ENCODE results near the gene EEPD1. TPM values are rescaled to one million over a fixed set of nuclear protein-coding genes. Genes with fewer than 3 reads are reported as not detected.
"Not testable (repeated sequence)": the region's sequence is repeated elsewhere in the genome, so short reads cannot be mapped to it uniquely, and the experiment has no call there.

The EEPD1 gene
- total RNA-seq, 1 experiment from 2014 or later, result 28.5 TPM

- no peak for DNase-seq (ENCODE audit: low read depth, low spot score)
- in situ Hi-C loops (cut with HindIII; ENCODE audit: low pct_unique_long_range_greater_than_20kb, low sequenced_read_pairs), result no loop called here
These were observed 66.4 kb downstream of the EEPD1 start for GRCh38 chr7:36219429-36219828.

- in situ Hi-C loops (cut with HindIII; ENCODE audit: low pct_unique_long_range_greater_than_20kb, low sequenced_read_pairs), result no loop called here
- DNase-seq (ENCODE audit: low read depth, low spot score), result no peak
These were observed 70.8 kb downstream of the EEPD1 start for GRCh38 chr7:36223851-36224250.

- DNase-seq (ENCODE audit: low read depth, low spot score), result no peak
- in situ Hi-C loops (cut with HindIII; ENCODE audit: low pct_unique_long_range_greater_than_20kb, low sequenced_read_pairs), result no loop called here
These were observed 72.1 kb downstream of the EEPD1 start for GRCh38 chr7:36224934-36225858.

GRCh38 chr7:36226151-36226550 lies 73.1 kb downstream of the EEPD1 start:
- in situ Hi-C loops (cut with HindIII; ENCODE audit: low pct_unique_long_range_greater_than_20kb, low sequenced_read_pairs), result no loop called here
- DNase-seq (ENCODE audit: low read depth, low spot score), result no peak

GRCh38 chr7:36227223-36227622 lies 74.2 kb downstream of the EEPD1 start:
- in situ Hi-C loops (cut with HindIII; ENCODE audit: low pct_unique_long_range_greater_than_20kb, low sequenced_read_pairs), result no loop called here
- DNase-seq (ENCODE audit: low read depth, low spot score), result no peak

- no peak for DNase-seq (ENCODE audit: low read depth, low spot score)
- in situ Hi-C loops (cut with HindIII; ENCODE audit: low pct_unique_long_range_greater_than_20kb, low sequenced_read_pairs), result no loop called here
These were observed 75.0 kb downstream of the EEPD1 start for GRCh38 chr7:36228039-36228438.

GRCh38 chr7:36231406-36231805 lies 78.4 kb downstream of the EEPD1 start:
- in situ Hi-C loops (cut with HindIII; ENCODE audit: low pct_unique_long_range_greater_than_20kb, low sequenced_read_pairs), result no loop called here
- DNase-seq (ENCODE audit: low read depth, low spot score), result no peak

GRCh38 chr7:36232555-36232954 lies 79.5 kb downstream of the EEPD1 start:
- no peak for DNase-seq (ENCODE audit: low read depth, low spot score)
- in situ Hi-C loops (cut with HindIII; ENCODE audit: low pct_unique_long_range_greater_than_20kb, low sequenced_read_pairs), result no loop called here

- no peak for DNase-seq (ENCODE audit: low read depth, low spot score)
- in situ Hi-C loops (cut with HindIII; ENCODE audit: low pct_unique_long_range_greater_than_20kb, low sequenced_read_pairs), result no loop called here
These were observed 80.0 kb downstream of the EEPD1 start for GRCh38 chr7:36232971-36233550.

GRCh38 chr7:36236073-36236472 lies 83.0 kb downstream of the EEPD1 start:
- no peak for DNase-seq (ENCODE audit: low read depth, low spot score)
- in situ Hi-C loops (cut with HindIII; ENCODE audit: low pct_unique_long_range_greater_than_20kb, low sequenced_read_pairs), result no loop called here

GRCh38 chr7:36238138-36238537 lies 85.1 kb downstream of the EEPD1 start:
- no peak for DNase-seq (ENCODE audit: low read depth, low spot score)
- in situ Hi-C loops (cut with HindIII; ENCODE audit: low pct_unique_long_range_greater_than_20kb, low sequenced_read_pairs), result no loop called here

GRCh38 chr7:36243356-36243755 lies 90.3 kb downstream of the EEPD1 start:
- in situ Hi-C loops (cut with HindIII; ENCODE audit: low pct_unique_long_range_greater_than_20kb, low sequenced_read_pairs); DNase-seq (ENCODE audit: low read depth, low spot score): not testable (repeated sequence)

GRCh38 chr7:36244001-36244400 lies 90.9 kb downstream of the EEPD1 start:
- DNase-seq (ENCODE audit: low read depth, low spot score); in situ Hi-C loops (cut with HindIII; ENCODE audit: low pct_unique_long_range_greater_than_20kb, low sequenced_read_pairs): not testable (repeated sequence)

- in situ Hi-C loops (cut with HindIII; ENCODE audit: low pct_unique_long_range_greater_than_20kb, low sequenced_read_pairs), result no loop called here
- DNase-seq (ENCODE audit: low read depth, low spot score), result no peak
These were observed 91.4 kb downstream of the EEPD1 start for GRCh38 chr7:36244429-36244828.

- no peak for DNase-seq (ENCODE audit: low read depth, low spot score)
- in situ Hi-C loops (cut with HindIII; ENCODE audit: low pct_unique_long_range_greater_than_20kb, low sequenced_read_pairs), result no loop called here
These were observed 92.7 kb downstream of the EEPD1 start for GRCh38 chr7:36245684-36246299.

- no peak for DNase-seq (ENCODE audit: low read depth, low spot score)
These were observed 96.0 kb downstream of the EEPD1 start for GRCh38 chr7:36249091-36249490.

GRCh38 chr7:36253699-36254098 lies 100.6 kb downstream of the EEPD1 start:
- no peak for DNase-seq (ENCODE audit: low read depth, low spot score)
- in situ Hi-C loops (cut with HindIII; ENCODE audit: low pct_unique_long_range_greater_than_20kb, low sequenced_read_pairs), result no loop called here

More at GRCh38 chr7:36249091-36249490, 96.0 kb downstream of the EEPD1 start:
- in situ Hi-C loops (cut with HindIII; ENCODE audit: low pct_unique_long_range_greater_than_20kb, low sequenced_read_pairs), result no loop called here

- DNase-seq (ENCODE audit: low read depth, low spot score); in situ Hi-C loops (cut with HindIII; ENCODE audit: low pct_unique_long_range_greater_than_20kb, low sequenced_read_pairs): not testable (repeated sequence)
These were observed 105.6 kb downstream of the EEPD1 start for GRCh38 chr7:36258510-36259259.
